HG03521 (cell line): ENCODE data around the gene TMEM40.
"Not testable (repeated sequence)": the region's sequence is repeated elsewhere in the genome, so short reads cannot be mapped to it uniquely, and the experiment has no call there.

Source experiments
- ATAC-seq: cut with Tn5 transposase; IDR thresholded peaks from one replicate; pipeline ENCODE4 v1.9.1; 2021; ENCODE audit warnings: mild to moderate bottlenecking, moderate library complexity; ENCODE audit not compliant: unreplicated experiment

The TMEM40 gene

GRCh38 chr3:12777171-12777570, 18.1 kb upstream of the TMEM40 start:
- ATAC-seq = no peak

- not testable (repeated sequence) for ATAC-seq
Observed at GRCh38 chr3:12775970-12776369, 16.9 kb upstream of the TMEM40 start.

GRCh38 chr3:12775226-12775625, 16.2 kb upstream of the TMEM40 start:
- ATAC-seq = no peak

- no peak for ATAC-seq
Observed at GRCh38 chr3:12774619-12775018, 15.6 kb upstream of the TMEM40 start.

- no peak for ATAC-seq
Observed at GRCh38 chr3:12773710-12774086, 14.6 kb upstream of the TMEM40 start.

- ATAC-seq = no peak
Observed at GRCh38 chr3:12773030-12773709, 14.1 kb upstream of the TMEM40 start.

GRCh38 chr3:12772462-12772861, 13.4 kb upstream of the TMEM40 start:
- no peak for ATAC-seq

- no peak for ATAC-seq
Observed at GRCh38 chr3:12771236-12771635, 12.2 kb upstream of the TMEM40 start.

- ATAC-seq = no peak
Observed at GRCh38 chr3:12769761-12770160, 10.7 kb upstream of the TMEM40 start.

- no peak for ATAC-seq
Observed at GRCh38 chr3:12768579-12769527, 9.8 kb upstream of the TMEM40 start.

- ATAC-seq = no peak
Observed at GRCh38 chr3:12766541-12766940, 7.5 kb upstream of the TMEM40 start.

GRCh38 chr3:12764171-12764776, 5.2 kb upstream of the TMEM40 start:
- ATAC-seq = no peak

GRCh38 chr3:12759693-12760565, 870 bp upstream of the TMEM40 start:
- ATAC-seq = no peak

GRCh38 chr3:12758025-12758781, 856 bp downstream of the TMEM40 start:
- ATAC-seq = no peak

GRCh38 chr3:12756635-12757034, 2.4 kb downstream of the TMEM40 start:
- no peak for ATAC-seq

- no peak for ATAC-seq
Observed at GRCh38 chr3:12756175-12756574, 2.9 kb downstream of the TMEM40 start.

- no peak for ATAC-seq
Observed at GRCh38 chr3:12755754-12756153, 3.3 kb downstream of the TMEM40 start.

GRCh38 chr3:12754313-12754712, 4.7 kb downstream of the TMEM40 start:
- no peak for ATAC-seq

- no peak for ATAC-seq
Observed at GRCh38 chr3:12753275-12754028, 5.6 kb downstream of the TMEM40 start.
